Ectodermal cell (in vitro differentiated cells): Measurements from ENCODE around the gene GIT1.

ENCODE experiments used
- H3K27ac ChIP-seq: 2 replicates; pipeline ENCODE4 v1.7.0; 2013; ENCODE audit warnings: mild to moderate bottlenecking, low read depth, low read length; ENCODE audit not compliant: insufficient read depth, poor library complexity, severe bottlenecking
- H3K27me3 ChIP-seq: 2 replicates; pipeline ENCODE4 v1.7.0; 2013; ENCODE audit warnings: mild to moderate bottlenecking, low read length; ENCODE audit not compliant: insufficient read depth, control insufficient read depth, poor library complexity, severe bottlenecking
- H3K36me3 ChIP-seq: one replicate; pipeline ENCODE4 v1.7.0; 2013; ENCODE audit warnings: low read length; ENCODE audit not compliant: control insufficient read depth, insufficient read depth
- H3K4me1 ChIP-seq: one replicate; pipeline ENCODE4 v1.7.0; 2013; ENCODE audit warnings: low read length; ENCODE audit not compliant: control insufficient read depth, insufficient read depth
- H3K4me3 ChIP-seq: 2 replicates; pipeline ENCODE4 v1.7.0; 2013; ENCODE audit warnings: low read depth, low read length, control low read depth; ENCODE audit not compliant: insufficient read depth
- H3K9me3 ChIP-seq: 2 replicates; pipeline ENCODE4 v1.7.0; 2013; ENCODE audit warnings: mild to moderate bottlenecking, low read length, moderate library complexity; ENCODE audit not compliant: control insufficient read depth
- WGBS, 2 experiments: methylation state at CpG; one replicate each; pipeline ENCODE4 v1.1.7; 2013; ENCODE audit warnings: missing lambda C conversion rate in 2 of 2; 5-methylcytosine and 5-hydroxymethylcytosine counted together

The GIT1 gene

GRCh38 chr17:29608986-29609385 lies 19.5 kb upstream of the GIT1 start:
- Histone ChIP-seq H3K36me3 (no peaks in the 10 kb centered on the region), H3K27me3 (peaks cover 14% of the 10 kb centered on the region), H3K4me3 (no peak overlapping the region), H3K9me3 (no peaks in the 10 kb centered on the region), H3K27ac (no peak overlapping the region), H3K4me1 (peaks cover 5% of the 10 kb centered on the region)
- 92 to 95% methylated on average over 15 of the region's 15 CpGs for WGBS, 2 experiments

DNA sequence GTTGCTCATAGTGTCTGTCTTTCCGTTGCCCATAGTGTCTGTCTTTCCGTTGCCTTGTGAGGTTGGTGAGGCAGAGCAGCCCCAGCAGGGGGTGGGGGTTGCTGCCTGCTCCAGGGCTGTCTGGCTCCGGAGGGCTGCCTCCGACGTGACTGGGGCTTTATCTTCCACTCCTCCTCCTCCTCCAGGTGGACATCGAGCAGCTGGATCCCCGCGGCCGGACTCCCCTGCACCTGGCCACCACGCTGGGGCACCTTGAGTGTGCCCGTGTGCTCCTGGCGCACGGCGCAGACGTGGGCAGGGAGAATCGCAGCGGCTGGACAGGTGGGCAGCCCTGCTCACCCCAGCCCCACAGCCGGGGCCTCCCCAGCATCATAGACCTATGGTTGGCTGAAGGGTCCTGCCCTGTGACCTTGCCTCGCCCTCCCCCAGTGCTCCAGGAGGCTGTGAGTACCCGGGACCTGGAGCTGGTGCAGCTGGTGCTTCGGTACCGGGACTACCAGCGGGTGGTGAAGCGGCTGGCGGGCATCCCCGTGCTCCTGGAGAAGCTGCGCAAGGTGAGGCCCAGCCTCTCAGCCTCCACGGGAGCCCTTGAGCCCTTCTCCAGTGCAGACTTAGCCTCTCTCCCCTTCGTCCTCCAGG lies 18.2 kb upstream of the GIT1 start:
- no peaks in the 10 kb centered on the region for H3K36me3 ChIP-seq
- H3K4me3 ChIP-seq = no peak overlapping the region
- H3K27me3 ChIP-seq = peaks cover 2% of the 10 kb centered on the region
- H3K4me1 ChIP-seq = no peaks in the 10 kb centered on the region
- no peak overlapping the region for H3K27ac ChIP-seq
- WGBS, 2 experiments = 90% methylated on average over 29 of the region's 29 CpGs
- no peaks in the 10 kb centered on the region for H3K9me3 ChIP-seq

DNA sequence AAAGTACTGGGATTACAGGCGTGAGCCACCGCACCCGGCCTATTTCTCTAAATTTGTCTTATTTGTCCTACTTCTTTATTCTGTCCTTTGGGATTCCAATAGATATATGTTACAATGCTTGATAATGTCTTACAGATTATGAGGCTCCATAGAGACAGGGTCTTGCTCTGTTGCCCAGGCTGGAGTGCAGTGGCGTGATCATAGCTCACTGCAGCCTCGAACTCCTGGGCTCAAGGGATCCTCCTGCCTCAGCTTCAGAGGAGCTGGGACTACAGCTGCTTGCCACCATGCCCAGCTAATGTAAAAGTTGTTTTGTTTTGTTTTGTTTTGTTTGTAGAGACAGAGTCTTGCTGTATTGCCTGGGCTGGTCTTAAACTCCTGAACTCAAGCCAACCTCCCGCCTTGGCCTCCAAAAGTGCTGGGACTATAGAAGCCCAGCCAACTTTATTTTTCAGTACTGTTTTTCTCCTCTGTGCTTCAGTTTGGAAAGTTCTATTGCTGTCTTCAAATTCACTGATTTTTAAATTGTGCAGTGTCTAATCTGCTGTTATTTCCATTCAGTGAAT lies 13.7 kb upstream of the GIT1 start:
- no peak overlapping the region for H3K27ac ChIP-seq
- H3K9me3 ChIP-seq = no peaks in the 10 kb centered on the region
- H3K27me3 ChIP-seq = no peaks in the 10 kb centered on the region
- H3K4me3 ChIP-seq = no peak overlapping the region
- WGBS, 2 experiments = 96 to 97% methylated on average over 6 of the region's 6 CpGs
- no peaks in the 10 kb centered on the region for H3K36me3 ChIP-seq
- H3K4me1 ChIP-seq = peaks cover under 1% of the 10 kb centered on the region

DNA sequence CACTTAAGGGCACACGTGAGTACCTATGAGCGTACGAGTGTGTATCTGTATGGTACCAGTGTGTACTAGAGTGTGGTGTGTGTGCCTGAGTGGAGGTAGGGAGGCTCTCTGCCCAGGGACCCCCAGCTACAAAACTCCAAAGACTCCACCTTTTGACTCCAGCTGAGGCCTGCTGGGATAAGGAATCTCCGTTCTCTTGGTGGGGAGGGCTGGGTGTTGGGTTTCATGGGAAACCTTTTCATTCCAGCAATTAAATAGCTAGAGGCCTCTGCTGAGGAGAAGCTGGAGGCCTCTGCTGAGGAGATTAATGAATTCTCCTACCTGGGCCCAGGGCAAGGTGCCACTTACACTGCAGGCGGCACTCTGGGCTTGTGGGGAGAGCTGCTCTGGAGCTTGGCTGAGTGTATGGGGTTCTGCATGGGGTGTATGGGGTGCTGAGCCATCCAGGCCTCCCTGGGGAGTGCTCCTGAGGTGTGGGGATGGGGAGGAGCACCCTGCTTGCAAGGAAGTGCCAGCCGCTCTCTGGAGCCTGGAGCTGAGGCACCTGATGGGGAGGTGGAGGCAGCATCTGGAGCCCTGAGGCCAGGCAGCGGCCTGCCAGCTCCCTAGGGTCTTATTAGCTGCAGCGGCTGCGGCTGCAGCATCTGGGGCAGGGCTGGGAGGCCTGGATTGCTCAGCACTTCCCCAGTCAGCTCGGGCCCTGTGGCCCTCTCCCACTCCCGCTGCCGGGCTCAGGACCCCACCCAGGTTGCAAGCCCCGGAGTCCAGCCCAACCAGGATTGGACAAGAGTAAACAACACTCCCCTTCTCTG lies 8.1 kb upstream of the GIT1 start:
- H3K27ac ChIP-seq = peak overlapping the region; percentile 16
- peaks cover 45% of the 10 kb centered on the region for H3K4me1 ChIP-seq
- no peak overlapping the region for H3K4me3 ChIP-seq
- no peaks in the 10 kb centered on the region for H3K9me3 ChIP-seq
- WGBS, 2 experiments = 32 to 38% methylated on average over 13 of the region's 13 CpGs
- no peaks in the 10 kb centered on the region for H3K36me3 ChIP-seq
- peaks cover 6% of the 10 kb centered on the region for H3K27me3 ChIP-seq

DNA sequence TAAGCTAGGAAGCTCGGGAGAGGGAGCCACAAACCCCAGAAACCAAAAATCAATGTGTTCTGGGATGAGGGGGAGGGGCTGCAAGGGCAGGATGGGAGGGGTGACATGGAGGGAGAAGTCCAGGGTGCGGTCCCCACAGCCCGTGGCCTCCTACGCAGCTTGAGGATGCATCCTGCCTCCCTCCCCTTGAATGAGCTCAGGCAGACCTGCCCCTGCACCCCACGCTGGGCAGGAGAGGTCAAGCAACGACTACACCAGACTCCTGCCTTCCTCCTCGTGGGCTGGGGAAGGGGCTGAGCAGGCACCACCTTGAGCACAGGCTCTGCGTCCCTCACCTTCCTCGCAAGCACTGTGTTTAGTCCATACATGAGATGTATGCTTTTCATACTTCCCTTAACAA lies 7.4 kb upstream of the GIT1 start:
- no peak overlapping the region for H3K4me3 ChIP-seq
- WGBS, 2 experiments = 46 to 50% methylated on average over 9 of the region's 9 CpGs
- H3K27ac ChIP-seq = no peak overlapping the region
- peaks cover 6% of the 10 kb centered on the region for H3K27me3 ChIP-seq
- peaks cover 51% of the 10 kb centered on the region for H3K4me1 ChIP-seq
- no peaks in the 10 kb centered on the region for H3K36me3 ChIP-seq
- H3K9me3 ChIP-seq = no peaks in the 10 kb centered on the region

DNA sequence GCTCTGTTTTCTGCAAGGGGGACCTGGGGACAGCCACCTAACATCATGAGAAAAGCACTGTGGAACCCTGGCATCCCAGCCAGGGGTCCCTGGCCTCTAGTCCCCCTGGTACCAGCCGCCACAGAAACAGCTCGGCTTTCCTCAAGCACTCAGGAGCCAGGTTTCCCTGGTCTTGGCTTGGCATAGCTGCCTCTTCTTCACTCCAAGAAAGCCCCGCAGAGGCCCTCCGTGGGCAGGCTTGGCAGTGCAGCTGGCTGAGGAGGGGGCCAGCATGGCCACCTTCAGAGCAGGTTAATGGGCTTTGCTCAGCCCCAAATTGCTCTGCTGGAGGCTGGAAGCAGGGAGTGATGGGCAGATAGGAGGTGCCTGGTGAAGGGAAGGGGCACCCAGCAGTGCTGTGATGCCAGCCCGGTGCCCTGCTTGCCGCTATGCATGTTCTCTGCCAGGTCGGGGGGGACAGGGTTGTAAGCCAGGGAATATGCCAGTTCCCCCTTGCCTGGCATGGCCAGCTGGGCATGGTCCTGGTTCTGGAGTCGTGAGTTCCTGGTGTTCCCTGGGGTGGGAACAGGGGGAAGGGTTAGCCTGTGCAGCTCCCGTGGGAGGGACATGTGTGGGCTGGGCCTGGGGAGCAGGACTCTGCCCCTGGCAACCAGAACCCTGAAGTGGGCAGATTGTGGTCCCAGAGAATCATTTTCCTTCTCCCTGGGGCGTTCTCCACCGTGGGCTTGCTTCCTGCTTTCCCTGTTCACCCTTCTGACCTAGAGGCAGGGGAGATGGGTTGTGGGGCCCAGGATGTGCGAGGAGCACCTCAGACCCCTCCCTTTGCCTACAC lies 6.7 kb upstream of the GIT1 start:
- Histone ChIP-seq H3K4me3 (no peak overlapping the region), H3K4me1 (peaks cover 51% of the 10 kb centered on the region), H3K27me3 (peaks cover 6% of the 10 kb centered on the region), H3K27ac (no peak overlapping the region), H3K9me3 (no peaks in the 10 kb centered on the region), H3K36me3 (no peaks in the 10 kb centered on the region)
- WGBS, 2 experiments = 84 to 86% methylated on average over 12 of the region's 12 CpGs

GRCh38 chr17:29595107-29595942 lies 5.9 kb upstream of the GIT1 start:
- no peaks in the 10 kb centered on the region for H3K36me3 ChIP-seq
- 70 to 74% methylated on average over 7 of the region's 7 CpGs for WGBS, 2 experiments
- H3K4me3 ChIP-seq = no peak overlapping the region
- H3K4me1 ChIP-seq = peaks cover 56% of the 10 kb centered on the region
- no peak overlapping the region for H3K27ac ChIP-seq
- H3K27me3 ChIP-seq = peaks cover 11% of the 10 kb centered on the region
- no peaks in the 10 kb centered on the region for H3K9me3 ChIP-seq

GRCh38 chr17:29594519-29595090 lies 5.2 kb upstream of the GIT1 start:
- Histone ChIP-seq H3K27me3 (peaks cover 16% of the 10 kb centered on the region), H3K27ac (no peak overlapping the region), H3K4me3 (no peak overlapping the region), H3K4me1 (peaks cover 63% of the 10 kb centered on the region), H3K36me3 (no peaks in the 10 kb centered on the region), H3K9me3 (no peaks in the 10 kb centered on the region)
- WGBS, 2 experiments = 89 to 90% methylated on average over 11 of the region's 11 CpGs
